K562 (cell line): ENCODE results near the gene DPH6. TPM values are rescaled to one million over a fixed set of nuclear protein-coding genes. Genes with fewer than 3 reads are reported as not detected.

Experiments used
- ATAC-seq: fragments of 200-7000 bp; cut with Tn5 transposase; 3 replicates; pipeline ENCODE4 v1.9.1; 2020; ENCODE audit warnings: moderate library complexity
- BruUV-seq: library from RNA; stranded (reverse); fragments of 400-500 nt; replicated peaks from 2 replicates; lab custom pipeline; 2021; lab: Mats Ljungman, UMichigan
- CTCF ChIA-PET: fragments of 300-600 bp; formaldehyde crosslinking; extraction: SDS; loops from one replicate; lab custom pipeline; 2021; ENCODE audit warnings: low intra/inter-chr PET ratio; lab: Yijun Ruan, JAX
- POLR2A ChIA-PET: fragments of 300-600, 350-650 bp; sonication (Branson Sonifier 250); formaldehyde crosslinking; extraction: SDS; loops from one replicate; lab custom pipeline; 2021; ENCODE audit warnings: antibody characterized with exemption, inconsistent platforms; lab: Yijun Ruan, JAX
- DNase-seq, 4 experiments: peaks; one replicate each; pipeline versions ENCODE4 v3.0.0 to v3.0.0-alpha.2; 2011 to 2018; ENCODE audit warnings: low spot score in 3 of 4, mixed read lengths in 3 of 4; ENCODE audit errors: extremely low read depth in 1 of 4
- FAIRE-seq: peaks from 2 replicates; lab custom pipeline; 2011; peaks lifted over from hg19 to GRCh38; lab: Jason Lieb, UNC
- H2AFZ ChIP-seq: 2 replicates; pipeline ENCODE4 v1.6.0; 2011; ENCODE audit warnings: low read depth, low read length, control low read depth, inconsistent platforms
- H3K27ac ChIP-seq: fragments of 200-600 bp; 3 replicates; pipeline ENCODE4 v1.8.0; 2011; ENCODE audit warnings: low read depth, mild to moderate bottlenecking, control low read depth, inconsistent platforms, low read length, moderate library complexity, mixed read lengths; ENCODE audit errors: extremely low read depth
- H3K27me3 ChIP-seq, 2 experiments: fragments of 300-600 bp in 1 of 2; 2 replicates in 1 of 2; 3 replicates in 1 of 2; pipeline versions ENCODE4 v1.6.0 to v1.8.0; 2011; ENCODE audit warnings: inconsistent platforms in 2 of 2, low read length in 2 of 2, mild to moderate bottlenecking in 1 of 2, mixed read lengths in 1 of 2, moderate library complexity in 1 of 2; ENCODE audit not compliant: control insufficient read depth in 2 of 2, insufficient read depth in 2 of 2
- H3K36me3 ChIP-seq: fragments of 300-600 bp; 3 replicates; pipeline ENCODE4 v1.8.0; 2011; ENCODE audit warnings: mild to moderate bottlenecking, low read length, inconsistent platforms; ENCODE audit not compliant: control insufficient read depth, insufficient read depth
- H3K4me1 ChIP-seq, 2 experiments: fragments of 200-600 bp in 1 of 2; replicated peaks in 1 of 2; 2 replicates in 1 of 2; 3 replicates in 1 of 2; pipeline versions ENCODE4 v1.5.1 to v1.8.0; 2011; ENCODE audit warnings: inconsistent platforms in 2 of 2, low read length in 2 of 2, mild to moderate bottlenecking in 1 of 2, mixed read lengths in 1 of 2, moderate library complexity in 1 of 2; ENCODE audit not compliant: control insufficient read depth in 2 of 2, insufficient read depth in 2 of 2
- H3K4me2 ChIP-seq: 2 replicates; pipeline ENCODE4 v1.6.1; 2011; ENCODE audit warnings: low read length, control low read depth, inconsistent platforms, mixed read lengths; ENCODE audit not compliant: insufficient read depth
- H3K4me3 ChIP-seq: fragments of 200-600 bp; sonication (generic), shearing (Covaris generic); 2 replicates; pipeline ENCODE4 v1.5.1; 2016; ENCODE audit warnings: control low read depth, inconsistent platforms
- H3K79me2 ChIP-seq: fragments of 200-600 bp; 3 replicates; pipeline ENCODE4 v1.8.0; 2011; ENCODE audit warnings: low read length, inconsistent platforms; ENCODE audit not compliant: control insufficient read depth, insufficient read depth
- H3K9ac ChIP-seq, 2 experiments: 2 replicates each; pipeline versions ENCODE4 v1.6.0 to v1.6.1; 2011; ENCODE audit warnings: low read depth in 2 of 2, low read length in 2 of 2, control low read depth in 1 of 2, inconsistent platforms in 1 of 2, mild to moderate bottlenecking in 1 of 2, mixed read lengths in 1 of 2; ENCODE audit not compliant: insufficient read depth in 1 of 2
- H3K9me1 ChIP-seq: one replicate; pipeline ENCODE4 v1.6.0; 2011; ENCODE audit warnings: inconsistent platforms, mild to moderate bottlenecking, low read length, moderate library complexity; ENCODE audit not compliant: control insufficient read depth, insufficient read depth
- H3K9me3 ChIP-seq: replicated peaks from 2 replicates; pipeline ENCODE4 v1.5.1; 2011; ENCODE audit warnings: low read depth, low read length, inconsistent platforms; ENCODE audit not compliant: control insufficient read depth, insufficient read depth
- H4K20me1 ChIP-seq: replicated peaks from 2 replicates; pipeline ENCODE4 v1.6.1; 2011; ENCODE audit warnings: low read length, inconsistent platforms, mixed read lengths; ENCODE audit not compliant: control insufficient read depth, insufficient read depth
- KHSRP ChIP-seq: fragments of 450-650 bp; IDR thresholded peaks from 2 replicates; pipeline ENCODE4 v1.6.1; 2017
- LARP7 ChIP-seq: fragments of 450-650 bp; IDR thresholded peaks from 2 replicates; pipeline ENCODE4 v1.6.1; 2016
- MED1 ChIP-seq: sonication (generic); formaldehyde crosslinking; IDR thresholded peaks from 2 replicates; pipeline ENCODE4 v1.8.1; 2023; ENCODE audit warnings: missing genetic modification reagents, borderline replicate concordance
- MTA3 ChIP-seq: fragments of 450-650 bp; formaldehyde crosslinking; IDR thresholded peaks from 2 replicates; pipeline ENCODE4 v1.6.1; 2017; ENCODE audit warnings: mild to moderate bottlenecking, borderline replicate concordance
- RAD51 ChIP-seq: fragments of 450-650 bp; IDR thresholded peaks from 2 replicates; pipeline ENCODE4 v1.7.1; 2016; ENCODE audit warnings: low read depth, mild to moderate bottlenecking, borderline replicate concordance
- RBBP5 ChIP-seq: fragments of 200-600 bp; sonication (generic); IDR thresholded peaks from 2 replicates; pipeline ENCODE4 v1.6.1; 2012; ENCODE audit warnings: borderline replicate concordance, mild to moderate bottlenecking, low read length, control low read depth, inconsistent platforms; ENCODE audit not compliant: insufficient read depth, poor library complexity, severe bottlenecking
- RBM14 ChIP-seq: fragments of 200-400 bp; formaldehyde crosslinking; IDR thresholded peaks from 2 replicates; pipeline ENCODE4 v1.6.1; 2018; ENCODE audit warnings: low read depth, mild to moderate bottlenecking, low read length, moderate library complexity, borderline replicate concordance; ENCODE audit not compliant: insufficient read depth
- ZBTB40 ChIP-seq, 2 experiments: fragments of 450-650 bp in 1 of 2; sonication (generic) in 1 of 2; formaldehyde crosslinking in 1 of 2; IDR thresholded peaks; 2 replicates each; pipeline versions ENCODE4 v1.7.1 to v1.9.0; 2016 to 2022; ENCODE audit warnings: inconsistent platforms in 1 of 2, mild to moderate bottlenecking in 1 of 2, missing genetic modification reagents in 1 of 2
- WGBS: fragments of 100-300 bp; shearing (Covaris generic); methylation state at CpG from one replicate; pipeline ENCODE4 v1.1.6; 2016; ENCODE audit warnings: low coverage, mixed read lengths; ENCODE audit not compliant: insufficient coverage; ENCODE audit errors: missing lambda C conversion rate; 5-methylcytosine and 5-hydroxymethylcytosine counted together
- in situ Hi-C: fragments of 300-500 bp; cut with MboI; formaldehyde crosslinking; loops from 4 replicates; pipeline ENCODE4 v1.15.0; 2018; ENCODE audit warnings: inconsistent platforms, mixed read lengths
- intact Hi-C: fragments of 100-400 bp; cut with micrococcal nuclease; formaldehyde crosslinking; loops from 2 replicates; pipeline ENCODE4 v1.14.2; 2022
- polyA plus RNA-seq, 8 experiments: library from polyadenylated mRNA; depleted of rRNA in 4 of 8; stranded (reverse) in 5 of 8; unstranded in 3 of 8; fragments of >200 nt; fragmentation: Nextera tagmentation in 2 of 8; fragmentation: Illumina TruSeq in 1 of 8; extraction: Ambion mirVana in 2 of 8; extraction: Trizol in 1 of 8; gene quantifications; 2 replicates each; pipeline versions ENCODE4 v1.2.1 to v1.2.3, GENCODE V29; 2011 to 2014; ENCODE audit warnings: inconsistent platforms in 1 of 8, missing spikeins in 1 of 8
- total RNA-seq, 7 experiments: library from RNA; depleted of rRNA in 6 of 7; stranded (reverse); fragments of >200 nt in 6 of 7; fragmentation: Illumina TruSeq in 2 of 7; extraction: Trizol in 2 of 7; gene quantifications; 2 replicates each; pipeline versions ENCODE4 v1.2.1 to v1.2.3, GENCODE V29; 2011 to 2021; ENCODE audit warnings: low replicate concordance in 1 of 7
- TF ChIP-seq, protein P1 (sequence below): conservative IDR thresholded peaks from 2 replicates; pipeline ENCODE4 v1.6.1; 2011; ENCODE audit warnings: low read depth, mild to moderate bottlenecking, low read length; ENCODE audit not compliant: control insufficient read depth
- TF ChIP-seq, protein P2 (sequence below): fragments of 250-450 bp; sonication (Bioruptor Pico); IDR thresholded peaks from 2 replicates; pipeline ENCODE4 v1.5.0; 2020; ENCODE audit warnings: mild to moderate bottlenecking, borderline replicate concordance

The DPH6 gene
- total and polyA plus RNA-seq, 9 of the 15 experiments (the other 6 are each of a cell fraction or from before 2014, with no cell fraction given), result 10.1 to 69.1 (median 18.8) TPM

GRCh38 chr15:35566991-35567390 is 21.0 kb upstream of the DPH6 start:
- no peaks in the 10 kb centered on the region for H3K36me3 ChIP-seq
- DNase-seq, result no peak
- 62% methylated on average over 3 of the region's 3 CpGs for WGBS
- CTCF ChIA-PET, result no interaction called here
- no peaks in the 10 kb centered on the region for H3K27me3 ChIP-seq
- no peak overlapping the region for H3K9ac ChIP-seq
- H3K27ac ChIP-seq, result no peak overlapping the region
- H3K9me1 ChIP-seq, result no peaks in the 10 kb centered on the region
- H2AFZ ChIP-seq, result no peak overlapping the region
- no peak for ATAC-seq
- in situ Hi-C loops (no loop called here), intact Hi-C loops (no loop called here)
- H3K4me3 ChIP-seq, result no peak overlapping the region
- no peaks in the 10 kb centered on the region for H3K79me2 ChIP-seq
- no TSS peak for BruUV-seq
- no peaks in the 10 kb centered on the region for H3K9me3 ChIP-seq
- TF ChIP-seq ZBTB40 (IDR thresholded peaks at IDR 0.05) (no peak), ZBTB40 (CRISPR knock-in tag; IDR thresholded peaks at IDR 0.05) (no peak), KHSRP (no peak), MED1 (CRISPR knock-in tag) (no peak), MTA3 (no peak), LARP7 (no peak), RBBP5 (no peak), RAD51 (no peak), RBM14 (no peak)
- TF ChIP-seq, protein P1, sequence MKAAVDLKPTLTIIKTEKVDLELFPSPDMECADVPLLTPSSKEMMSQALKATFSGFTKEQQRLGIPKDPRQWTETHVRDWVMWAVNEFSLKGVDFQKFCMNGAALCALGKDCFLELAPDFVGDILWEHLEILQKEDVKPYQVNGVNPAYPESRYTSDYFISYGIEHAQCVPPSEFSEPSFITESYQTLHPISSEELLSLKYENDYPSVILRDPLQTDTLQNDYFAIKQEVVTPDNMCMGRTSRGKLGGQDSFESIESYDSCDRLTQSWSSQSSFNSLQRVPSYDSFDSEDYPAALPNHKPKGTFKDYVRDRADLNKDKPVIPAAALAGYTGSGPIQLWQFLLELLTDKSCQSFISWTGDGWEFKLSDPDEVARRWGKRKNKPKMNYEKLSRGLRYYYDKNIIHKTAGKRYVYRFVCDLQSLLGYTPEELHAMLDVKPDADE, result no peak
- TF ChIP-seq, protein P2, sequence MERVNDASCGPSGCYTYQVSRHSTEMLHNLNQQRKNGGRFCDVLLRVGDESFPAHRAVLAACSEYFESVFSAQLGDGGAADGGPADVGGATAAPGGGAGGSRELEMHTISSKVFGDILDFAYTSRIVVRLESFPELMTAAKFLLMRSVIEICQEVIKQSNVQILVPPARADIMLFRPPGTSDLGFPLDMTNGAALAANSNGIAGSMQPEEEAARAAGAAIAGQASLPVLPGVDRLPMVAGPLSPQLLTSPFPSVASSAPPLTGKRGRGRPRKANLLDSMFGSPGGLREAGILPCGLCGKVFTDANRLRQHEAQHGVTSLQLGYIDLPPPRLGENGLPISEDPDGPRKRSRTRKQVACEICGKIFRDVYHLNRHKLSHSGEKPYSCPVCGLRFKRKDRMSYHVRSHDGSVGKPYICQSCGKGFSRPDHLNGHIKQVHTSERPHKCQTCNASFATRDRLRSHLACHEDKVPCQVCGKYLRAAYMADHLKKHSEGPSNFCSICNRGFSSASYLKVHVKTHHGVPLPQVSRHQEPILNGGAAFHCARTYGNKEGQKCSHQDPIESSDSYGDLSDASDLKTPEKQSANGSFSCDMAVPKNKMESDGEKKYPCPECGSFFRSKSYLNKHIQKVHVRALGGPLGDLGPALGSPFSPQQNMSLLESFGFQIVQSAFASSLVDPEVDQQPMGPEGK (CRISPR knock-in tag), result no peak
- TF ChIP-seq, all 486 proteins: peak for 0
- Histone ChIP-seq H3K4me2 (no peak overlapping the region), H3K4me1 (no peaks in the 10 kb centered on the region), H4K20me1 (no peaks in the 10 kb centered on the region)
- POLR2A ChIA-PET, result no interaction called here
- no peak for FAIRE-seq
